OCI-LY7 (cell line): Measurements from ENCODE around the gene SYNPO2L. TPM values are rescaled to one million over a fixed set of nuclear protein-coding genes. Genes with fewer than 3 reads are reported as not detected.

Source experiments
- BruUV-seq: library from RNA; stranded (reverse); fragments of 400-500 nt; replicated peaks from 2 replicates; lab custom pipeline; 2021; lab: Mats Ljungman, UMichigan
- CTCF ChIA-PET: fragments of 300-600 bp; sonication (Branson Sonifier 250); formaldehyde crosslinking; loops from one replicate; lab custom pipeline; 2022; ENCODE audit warnings: antibody characterized with exemption; ENCODE audit not compliant: unreplicated experiment; lab: Charles Lee
- POLR2A ChIA-PET: fragments of 300-600 bp; sonication (Branson Sonifier 250); formaldehyde crosslinking; loops from one replicate; lab custom pipeline; 2022; ENCODE audit warnings: antibody characterized with exemption; lab: Charles Lee
- DNase-seq: peaks from one replicate; pipeline ENCODE4 v3.0.0-alpha.2; 2015; ENCODE audit warnings: low spot score
- H2AFZ ChIP-seq: fragments of 200-600 bp; sonication (generic), shearing (Covaris generic); 2 replicates; pipeline ENCODE4 v1.6.1; 2014; ENCODE audit warnings: mild to moderate bottlenecking, antibody characterized with exemption, low read length, moderate library complexity
- H3K27ac ChIP-seq: fragments of 200-600 bp; sonication (generic); 2 replicates; pipeline ENCODE4 v1.5.1; 2014; ENCODE audit warnings: mixed run types, low read depth, mild to moderate bottlenecking, moderate library complexity, low read length, inconsistent platforms; ENCODE audit not compliant: poor library complexity, severe bottlenecking
- H3K36me3 ChIP-seq: fragments of 200-600 bp; sonication (generic); 2 replicates; pipeline ENCODE4 v1.6.1; 2014; ENCODE audit warnings: mild to moderate bottlenecking, antibody characterized with exemption, low read length, moderate library complexity, mixed read lengths; ENCODE audit not compliant: insufficient read depth
- H3K4me1 ChIP-seq: fragments of 200-600 bp; sonication (generic); 2 replicates; pipeline ENCODE4 v1.5.1; 2014; ENCODE audit warnings: mild to moderate bottlenecking, low read length; ENCODE audit not compliant: insufficient read depth, poor library complexity, severe bottlenecking
- H3K4me2 ChIP-seq: fragments of 200-600 bp; sonication (generic); 2 replicates; pipeline ENCODE4 v1.6.1; 2014; ENCODE audit warnings: mild to moderate bottlenecking, low read length
- H3K4me3 ChIP-seq: fragments of 200-600 bp; sonication (generic); 2 replicates; pipeline ENCODE4 v1.5.1; 2014; ENCODE audit warnings: mild to moderate bottlenecking, low read depth, low read length; ENCODE audit not compliant: poor library complexity, severe bottlenecking
- H3K79me2 ChIP-seq: fragments of 200-600 bp; sonication (generic); 2 replicates; pipeline ENCODE4 v1.6.1; 2016; ENCODE audit warnings: low read depth, mild to moderate bottlenecking, low read length, moderate library complexity, mixed read lengths; ENCODE audit not compliant: insufficient read depth
- H3K9me2 ChIP-seq: fragments of 200-600 bp; sonication (generic); 2 replicates; pipeline ENCODE4 v1.6.1; 2016; ENCODE audit warnings: mild to moderate bottlenecking, low read length, mixed read lengths; ENCODE audit not compliant: insufficient read depth
- H3K9me3 ChIP-seq: fragments of 200-600 bp; sonication (generic); 2 replicates; pipeline ENCODE4 v1.6.1; 2014; ENCODE audit warnings: mild to moderate bottlenecking, mixed run types, low read length, mixed read lengths
- H4K20me1 ChIP-seq: fragments of 200-600 bp; sonication (generic); 2 replicates; pipeline ENCODE4 v1.6.1; 2014; ENCODE audit warnings: mild to moderate bottlenecking, antibody characterized with exemption, low read length, moderate library complexity, mixed read lengths; ENCODE audit not compliant: insufficient read depth
- CTCF ChIP-seq: fragments of 200-600 bp; sonication (generic); conservative IDR thresholded peaks from 2 replicates; pipeline ENCODE4 v1.5.1; 2014; ENCODE audit warnings: mild to moderate bottlenecking, antibody characterized with exemption, low read length, moderate library complexity, mixed read lengths
- EZH2phosphoT487 ChIP-seq: fragments of 200-600 bp; sonication (generic); IDR thresholded peaks from 2 replicates; pipeline ENCODE4 v1.6.1; 2018; ENCODE audit warnings: low read depth, borderline replicate concordance, mild to moderate bottlenecking, mixed run types, antibody characterized with exemption, low read length, moderate library complexity, mixed read lengths
- intact Hi-C: fragments of 100-400 bp; cut with micrococcal nuclease; formaldehyde crosslinking; loops from one replicate; pipeline ENCODE4 v1.10.0; 2022; ENCODE audit not compliant: unreplicated experiment
- total RNA-seq, 2 experiments: library from RNA; depleted of rRNA in 1 of 2; stranded (reverse); fragments of >200 nt in 1 of 2; shearing (Covaris generic) in 1 of 2; gene quantifications; 2 replicates each; pipeline ENCODE4 v1.2.3, GENCODE V29; 2014 to 2022

Gene SYNPO2L
- total RNA-seq, 2 experiments from 2014 or later = not detected

- CTCF ChIA-PET = interaction anchor here (2.4 kb wide), 1 partner anchor 113 kb away, joined by 9 read pairs; no protein-coding TSS in a partner anchor
- Histone ChIP-seq H3K4me2 (no peak overlapping the region), H2AFZ (peak overlapping the region; percentile 23; the same call in 1 of the 2 replicates), H3K9me3 (no peaks in the 10 kb centered on the region), H3K4me3 (no peak overlapping the region), H3K27ac (no peak overlapping the region), H3K4me1 (peaks cover 5% of the 10 kb centered on the region), H3K79me2 (no peaks in the 10 kb centered on the region), H3K9me2 (no peaks in the 10 kb centered on the region), H4K20me1 (no peaks in the 10 kb centered on the region), H3K36me3 (no peaks in the 10 kb centered on the region)
- no TSS peak for BruUV-seq
- no peak for DNase-seq
- POLR2A ChIA-PET = interaction anchor here (0.5 to 1.9 kb wide), 6 partner anchors 15 to 1271 kb away, joined by 3 to 5 read pairs (median 3); no protein-coding TSS in a partner anchor
- TF ChIP-seq CTCF = no peak
- no peak for TF ChIP-seq EZH2phosphoT487
- intact Hi-C loops = no loop called here
These were observed 12.5 kb downstream of the SYNPO2L start for GRCh38 chr10:73643362-73643761.

GRCh38 chr10:73641328-73642060, 14.3 kb downstream of the SYNPO2L start, which contains the start of gene MYOZ1:
Gene MYOZ1 (minus strand): TSS chr10:73641474. CDS start chr10:73640017, 1,457 bp downstream.
- H4K20me1 ChIP-seq = no peaks in the 10 kb centered on the region
- CTCF ChIA-PET = no interaction called here
- H3K4me1 ChIP-seq = peaks cover 5% of the 10 kb centered on the region
- H2AFZ ChIP-seq = no peak within 1 kb of the TSS
- H3K79me2 ChIP-seq = no peaks in the 10 kb centered on the region
- intact Hi-C loops = no loop called here
- H3K9me2 ChIP-seq = no peaks in the 10 kb centered on the region
- no peak for TF ChIP-seq EZH2phosphoT487
- no peak for TF ChIP-seq CTCF
- H3K4me3 ChIP-seq = no peak within 1 kb of the TSS
- H3K36me3 ChIP-seq = no peaks in the 10 kb centered on the region
- H3K4me2 ChIP-seq = no peak within 1 kb of the TSS
- H3K9me3 ChIP-seq = no peaks in the 10 kb centered on the region
- POLR2A ChIA-PET = interaction anchor here (0.6 kb wide), 2 partner anchors 69 to 100 kb away, joined by 3 read pairs; no protein-coding TSS in a partner anchor
- no peak for DNase-seq
- BruUV-seq = no TSS peak
- no peak within 1 kb of the TSS for H3K27ac ChIP-seq

- Histone ChIP-seq H2AFZ (no peak overlapping the region), H4K20me1 (no peaks in the 10 kb centered on the region), H3K4me2 (no peak overlapping the region), H3K4me3 (no peak overlapping the region), H3K27ac (no peak overlapping the region), H3K9me3 (no peaks in the 10 kb centered on the region), H3K79me2 (no peaks in the 10 kb centered on the region), H3K36me3 (no peaks in the 10 kb centered on the region), H3K4me1 (peaks cover 5% of the 10 kb centered on the region), H3K9me2 (no peaks in the 10 kb centered on the region)
- CTCF ChIA-PET = no interaction called here
- BruUV-seq = no TSS peak
- POLR2A ChIA-PET = no interaction called here
- TF ChIP-seq CTCF (no peak), EZH2phosphoT487 (no peak)
- intact Hi-C loops = no loop called here
- DNase-seq = no peak
These were observed 16.5 kb downstream of the SYNPO2L start for GRCh38 chr10:73639286-73639685.
